ENCODE data around the gene EPN3. TPM values are rescaled to one million over a fixed set of nuclear protein-coding genes. Genes with fewer than 3 reads are reported as not detected.

EPN3 gene
- total and polyA plus RNA-seq, 2 experiments from 2014 or later, result 2.3 to 7.7 TPM

DNA sequence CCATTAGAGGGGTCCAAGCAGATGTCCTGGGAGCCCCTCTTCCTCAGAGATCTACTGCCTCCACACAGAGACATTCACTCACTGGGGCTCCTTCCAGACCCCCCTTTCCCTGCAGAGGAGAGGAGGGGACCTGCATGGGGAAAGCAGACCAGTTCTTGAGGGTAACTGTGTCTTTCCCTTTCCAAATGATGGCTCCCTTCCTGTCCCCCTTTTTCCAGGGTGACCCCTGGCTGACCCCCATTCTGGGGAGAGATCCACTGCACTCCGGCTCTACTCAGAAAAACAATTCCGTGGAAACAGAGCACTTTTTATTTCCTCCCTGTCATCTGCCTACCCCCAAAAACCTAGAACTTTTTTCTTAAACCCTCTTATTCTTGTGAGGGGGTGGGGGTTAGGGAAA lies 34.4 kb downstream of the EPN3 start:
- Histone ChIP-seq H3K4me2 (no peak overlapping the region), H3K27ac (ENCODE audit: low read depth) (no peak overlapping the region), H3K4me1 (ENCODE audit: insufficient read depth) (peaks cover 29% of the 10 kb centered on the region), H3K9me2 (ENCODE audit: insufficient read depth) (no peaks in the 10 kb centered on the region), H3K27me3 (ENCODE audit: insufficient read depth) (peaks cover 57% of the 10 kb centered on the region), H4K20me1 (replicated peaks; ENCODE audit: insufficient read depth) (no peaks in the 10 kb centered on the region; the same call in none of the 2 replicates), H3F3A (replicated peaks; ENCODE audit: low read depth) (no peaks in the 10 kb centered on the region), H3K36me3 (ENCODE audit: insufficient read depth) (no peaks in the 10 kb centered on the region), H3K4me3 (no peak overlapping the region), H3K79me2 (replicated peaks; ENCODE audit: insufficient read depth) (no peaks in the 10 kb centered on the region), H2AFZ (no peak overlapping the region)
- Mint-ChIP-seq H3K36me3 (ENCODE audit: low read depth) (no peaks in the 10 kb centered on the region; the same call in 2 of the 3 replicates), H3K27me3 (ENCODE audit: insufficient read depth, low read depth, poor library complexity) (peaks cover 63% of the 10 kb centered on the region), H3K9me3 (no peaks in the 10 kb centered on the region), H3K4me1 (peaks cover 66% of the 10 kb centered on the region), H3K4me3 (no peak overlapping the region), H3K27ac (no peak overlapping the region)
- TF ChIP-seq NANOG (IDR thresholded peaks at IDR 0.05; ENCODE audit: borderline replicate concordance) (no peak), CREB1 (CRISPR knock-in tag; IDR thresholded peaks at IDR 0.05; ENCODE audit: low read depth) (no peak), ETS1 (IDR thresholded peaks at IDR 0.05) (no peak), EZH2phosphoT487 (IDR thresholded peaks at IDR 0.05; ENCODE audit: unreplicated experiment) (no peak), REST (IDR thresholded peaks at IDR 0.05; ENCODE audit: unreplicated experiment) (no peak)
- TF ChIP-seq, protein P1, sequence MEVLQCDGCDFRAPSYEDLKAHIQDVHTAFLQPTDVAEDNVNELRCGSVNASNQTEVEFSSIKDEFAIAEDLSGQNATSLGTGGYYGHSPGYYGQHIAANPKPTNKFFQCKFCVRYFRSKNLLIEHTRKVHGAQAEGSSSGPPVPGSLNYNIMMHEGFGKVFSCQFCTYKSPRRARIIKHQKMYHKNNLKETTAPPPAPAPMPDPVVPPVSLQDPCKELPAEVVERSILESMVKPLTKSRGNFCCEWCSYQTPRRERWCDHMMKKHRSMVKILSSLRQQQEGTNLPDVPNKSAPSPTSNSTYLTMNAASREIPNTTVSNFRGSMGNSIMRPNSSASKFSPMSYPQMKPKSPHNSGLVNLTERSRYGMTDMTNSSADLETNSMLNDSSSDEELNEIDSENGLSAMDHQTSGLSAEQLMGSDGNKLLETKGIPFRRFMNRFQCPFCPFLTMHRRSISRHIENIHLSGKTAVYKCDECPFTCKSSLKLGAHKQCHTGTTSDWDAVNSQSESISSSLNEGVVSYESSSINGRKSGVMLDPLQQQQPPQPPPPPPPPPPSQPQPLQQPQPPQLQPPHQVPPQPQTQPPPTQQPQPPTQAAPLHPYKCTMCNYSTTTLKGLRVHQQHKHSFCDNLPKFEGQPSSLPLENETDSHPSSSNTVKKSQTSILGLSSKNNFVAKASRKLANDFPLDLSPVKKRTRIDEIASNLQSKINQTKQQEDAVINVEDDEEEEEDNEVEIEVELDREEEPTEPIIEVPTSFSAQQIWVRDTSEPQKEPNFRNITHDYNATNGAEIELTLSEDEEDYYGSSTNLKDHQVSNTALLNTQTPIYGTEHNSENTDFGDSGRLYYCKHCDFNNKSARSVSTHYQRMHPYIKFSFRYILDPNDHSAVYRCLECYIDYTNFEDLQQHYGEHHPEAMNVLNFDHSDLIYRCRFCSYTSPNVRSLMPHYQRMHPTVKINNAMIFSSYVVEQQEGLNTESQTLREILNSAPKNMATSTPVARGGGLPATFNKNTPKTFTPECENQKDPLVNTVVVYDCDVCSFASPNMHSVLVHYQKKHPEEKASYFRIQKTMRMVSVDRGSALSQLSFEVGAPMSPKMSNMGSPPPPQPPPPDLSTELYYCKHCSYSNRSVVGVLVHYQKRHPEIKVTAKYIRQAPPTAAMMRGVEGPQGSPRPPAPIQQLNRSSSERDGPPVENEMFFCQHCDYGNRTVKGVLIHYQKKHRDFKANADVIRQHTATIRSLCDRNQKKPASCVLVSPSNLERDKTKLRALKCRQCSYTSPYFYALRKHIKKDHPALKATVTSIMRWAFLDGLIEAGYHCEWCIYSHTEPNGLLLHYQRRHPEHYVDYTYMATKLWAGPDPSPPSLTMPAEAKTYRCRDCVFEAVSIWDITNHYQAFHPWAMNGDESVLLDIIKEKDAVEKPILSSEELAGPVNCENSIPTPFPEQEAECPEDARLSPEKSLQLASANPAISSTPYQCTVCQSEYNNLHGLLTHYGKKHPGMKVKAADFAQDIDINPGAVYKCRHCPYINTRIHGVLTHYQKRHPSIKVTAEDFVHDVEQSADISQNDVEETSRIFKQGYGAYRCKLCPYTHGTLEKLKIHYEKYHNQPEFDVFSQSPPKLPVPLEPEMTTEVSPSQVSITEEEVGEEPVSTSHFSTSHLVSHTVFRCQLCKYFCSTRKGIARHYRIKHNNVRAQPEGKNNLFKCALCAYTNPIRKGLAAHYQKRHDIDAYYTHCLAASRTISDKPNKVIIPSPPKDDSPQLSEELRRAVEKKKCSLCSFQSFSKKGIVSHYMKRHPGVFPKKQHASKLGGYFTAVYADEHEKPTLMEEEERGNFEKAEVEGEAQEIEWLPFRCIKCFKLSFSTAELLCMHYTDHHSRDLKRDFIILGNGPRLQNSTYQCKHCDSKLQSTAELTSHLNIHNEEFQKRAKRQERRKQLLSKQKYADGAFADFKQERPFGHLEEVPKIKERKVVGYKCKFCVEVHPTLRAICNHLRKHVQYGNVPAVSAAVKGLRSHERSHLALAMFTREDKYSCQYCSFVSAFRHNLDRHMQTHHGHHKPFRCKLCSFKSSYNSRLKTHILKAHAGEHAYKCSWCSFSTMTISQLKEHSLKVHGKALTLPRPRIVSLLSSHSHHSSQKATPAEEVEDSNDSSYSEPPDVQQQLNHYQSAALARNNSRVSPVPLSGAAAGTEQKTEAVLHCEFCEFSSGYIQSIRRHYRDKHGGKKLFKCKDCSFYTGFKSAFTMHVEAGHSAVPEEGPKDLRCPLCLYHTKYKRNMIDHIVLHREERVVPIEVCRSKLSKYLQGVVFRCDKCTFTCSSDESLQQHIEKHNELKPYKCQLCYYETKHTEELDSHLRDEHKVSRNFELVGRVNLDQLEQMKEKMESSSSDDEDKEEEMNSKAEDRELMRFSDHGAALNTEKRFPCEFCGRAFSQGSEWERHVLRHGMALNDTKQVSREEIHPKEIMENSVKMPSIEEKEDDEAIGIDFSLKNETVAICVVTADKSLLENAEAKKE (CRISPR knock-in tag; IDR thresholded peaks at IDR 0.05), result no peak
- ATAC-seq, result no peak
- DNase-seq (ENCODE audit: low spot score), result no peak
